Smooth muscle cell (in vitro differentiated cells): ENCODE results near the gene RYR3. TPM values are rescaled to one million over a fixed set of nuclear protein-coding genes. Genes with fewer than 3 reads are reported as not detected.
A peak's percentile ranks its signal among the peaks of the same experiment; 100 is the strongest.

Experiments used
- DNase-seq: peaks from one replicate; lab custom pipeline; 2025; ENCODE audit not compliant: unreplicated experiment; lab: John Stamatoyannopoulos, UW
- H2AFZ ChIP-seq: fragments of 200-600 bp; sonication (generic); 2 replicates; pipeline ENCODE4 v1.6.0; 2016; ENCODE audit warnings: antibody characterized with exemption, low read depth, mild to moderate bottlenecking
- H3F3A ChIP-seq: fragments of 200-600 bp; sonication (generic); 2 replicates; pipeline ENCODE4 v1.6.0; 2017; ENCODE audit warnings: antibody characterized with exemption, low read depth
- H3K27ac ChIP-seq: fragments of 200-600 bp; sonication (generic); 2 replicates; pipeline ENCODE4 v1.5.1; 2016; ENCODE audit warnings: low read depth, mild to moderate bottlenecking
- H3K27me3 ChIP-seq: fragments of 200-600 bp; sonication (generic); 2 replicates; pipeline ENCODE4 v1.6.1; 2016; ENCODE audit warnings: low read depth, mild to moderate bottlenecking
- H3K36me3 ChIP-seq: fragments of 200-600 bp; sonication (generic); 2 replicates; pipeline ENCODE4 v1.5.1; 2016; ENCODE audit warnings: low read depth
- H3K4me1 ChIP-seq: fragments of 200-600 bp; sonication (generic); 2 replicates; pipeline ENCODE4 v1.5.1; 2016; ENCODE audit warnings: low read depth
- H3K4me2 ChIP-seq: fragments of 200-600 bp; sonication (generic); 2 replicates; pipeline ENCODE4 v1.6.0; 2016; ENCODE audit warnings: mild to moderate bottlenecking
- H3K4me3 ChIP-seq: fragments of 200-600 bp; sonication (generic); 2 replicates; pipeline ENCODE4 v1.5.1; 2016; ENCODE audit warnings: mild to moderate bottlenecking
- H3K79me2 ChIP-seq: fragments of 200-600 bp; sonication (generic); 2 replicates; pipeline ENCODE4 v1.6.0; 2016; ENCODE audit warnings: low read depth, mild to moderate bottlenecking
- H3K9ac ChIP-seq: fragments of 200-600 bp; sonication (generic); 2 replicates; pipeline ENCODE4 v1.6.0; 2016; ENCODE audit warnings: low read depth
- H3K9me3 ChIP-seq: fragments of 200-600 bp; sonication (generic); replicated peaks from 2 replicates; pipeline ENCODE4 v1.5.1; 2016; ENCODE audit warnings: low read depth
- H4K20me1 ChIP-seq: fragments of 200-600 bp; sonication (generic); 2 replicates; pipeline ENCODE4 v1.6.0; 2016; ENCODE audit warnings: low read depth
- CTCF ChIP-seq: fragments of 200-600 bp; sonication (generic); IDR thresholded peaks from 2 replicates; pipeline ENCODE4 v1.5.1; 2017; ENCODE audit warnings: borderline replicate concordance, mild to moderate bottlenecking, antibody characterized with exemption; ENCODE audit not compliant: insufficient read depth, poor library complexity, severe bottlenecking
- WGBS: methylation state at CpG from one replicate; pipeline ENCODE4 v1.1.7; 2016; ENCODE audit warnings: low lambda C conversion rate; 5-methylcytosine and 5-hydroxymethylcytosine counted together
- polyA plus RNA-seq: library from polyadenylated mRNA; unstranded; fragments of >200 nt; fragmentation: Nextera tagmentation; extraction: Ambion mirVana; gene quantifications from 2 replicates; pipeline ENCODE4 v1.2.1, GENCODE V29; 2016
- total RNA-seq: library from RNA; depleted of rRNA; stranded (reverse); fragments of >200 nt; gene quantifications from 2 replicates; pipeline ENCODE4 v1.2.3, GENCODE V29; 2014

The RYR3 gene
- 5.0 and 6.2 TPM in 2 replicates for total RNA-seq
- polyA plus RNA-seq, result 0.23 and 4.6 TPM in 2 replicates

GRCh38 chr15:33310481-33311311, at the start of gene RYR3:
Gene RYR3 (plus strand): TSS chr15:33310967. CDS start chr15:33311046, 79 bp downstream.
- peaks cover 3% of the 10 kb centered on the region for H3K79me2 ChIP-seq
- H3K36me3 ChIP-seq, result no peaks in the 10 kb centered on the region
- peak within 1 kb of the TSS; percentile 91 for H3K4me2 ChIP-seq
- no peaks in the 10 kb centered on the region for H3F3A ChIP-seq
- peak within 1 kb of the TSS; percentile 12 for H3K27ac ChIP-seq
- H3K4me3 ChIP-seq, result peak within 1 kb of the TSS; percentile 47
- no peaks in the 10 kb centered on the region for H4K20me1 ChIP-seq
- no peak for TF ChIP-seq CTCF
- H3K9ac ChIP-seq, result peak within 1 kb of the TSS; percentile 36
- 1% methylated on average over 65 of the region's 84 CpGs for WGBS
- no peak for DNase-seq
- peaks cover 45% of the 10 kb centered on the region for H3K27me3 ChIP-seq
- H2AFZ ChIP-seq, result peak within 1 kb of the TSS; percentile 80
- no peaks in the 10 kb centered on the region for H3K9me3 ChIP-seq
- H3K4me1 ChIP-seq, result no peaks in the 10 kb centered on the region

DNA sequence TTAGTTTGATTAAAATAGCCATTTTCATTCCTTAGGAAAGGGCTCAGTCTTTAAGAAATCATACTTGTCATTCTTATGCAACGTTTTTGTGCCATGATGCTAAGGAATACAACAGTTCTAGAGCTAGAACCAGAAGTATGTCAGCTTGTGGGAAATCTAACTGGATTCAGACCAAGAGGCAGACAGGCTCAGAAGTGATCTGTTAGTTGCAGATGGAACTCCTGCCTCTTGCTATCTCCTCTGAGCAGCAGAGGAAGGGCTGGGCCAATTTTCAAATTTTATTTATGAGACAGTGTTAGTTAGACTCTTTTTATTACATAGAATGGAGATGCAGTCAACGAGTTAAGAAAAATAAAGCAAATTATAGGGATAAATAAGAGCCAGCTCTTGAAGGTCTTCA, 48.5 kb upstream of the RYR3 start:
- no peak overlapping the region for H2AFZ ChIP-seq
- no peak for DNase-seq
- no peaks in the 10 kb centered on the region for H4K20me1 ChIP-seq
- no peak overlapping the region for H3K9ac ChIP-seq
- no peaks in the 10 kb centered on the region for H3K27me3 ChIP-seq
- no peak overlapping the region for H3K27ac ChIP-seq
- H3K4me2 ChIP-seq, result no peak overlapping the region
- no peak for TF ChIP-seq CTCF
- no peaks in the 10 kb centered on the region for H3K9me3 ChIP-seq
- no peaks in the 10 kb centered on the region for H3K4me1 ChIP-seq
- no peaks in the 10 kb centered on the region for H3F3A ChIP-seq
- no peaks in the 10 kb centered on the region for H3K79me2 ChIP-seq
- 75% methylated on average over 2 of the region's 2 CpGs for WGBS
- no peaks in the 10 kb centered on the region for H3K36me3 ChIP-seq
- H3K4me3 ChIP-seq, result no peak overlapping the region

GRCh38 chr15:33277689-33278088, 33.1 kb upstream of the RYR3 start:
- Histone ChIP-seq H3K27me3 (no peaks in the 10 kb centered on the region), H3K36me3 (no peaks in the 10 kb centered on the region), H3K27ac (no peak overlapping the region), H4K20me1 (no peaks in the 10 kb centered on the region), H2AFZ (no peak overlapping the region), H3K9me3 (no peaks in the 10 kb centered on the region), H3K4me3 (no peak overlapping the region), H3K4me2 (no peak overlapping the region), H3K9ac (no peak overlapping the region), H3K79me2 (no peaks in the 10 kb centered on the region), H3F3A (no peaks in the 10 kb centered on the region), H3K4me1 (no peaks in the 10 kb centered on the region)
- no peak for TF ChIP-seq CTCF
- DNase-seq, result no peak
- 63% methylated on average over 1 of the region's 1 CpG for WGBS
